ENCODE measurements around the gene CD9. TPM values are rescaled to one million over a fixed set of nuclear protein-coding genes. Genes with fewer than 3 reads are reported as not detected.
"Not testable (repeated sequence)": the region's sequence is repeated elsewhere in the genome, so short reads cannot be mapped to it uniquely, and the experiment has no call there.

CD9 gene
- total RNA-seq, 1 donor from 2014 or later = 120 TPM

- peaks cover 34% of the 10 kb centered on the region for H3K27me3 Mint-ChIP-seq
- peaks cover 28% of the 10 kb centered on the region for H3K4me1 Mint-ChIP-seq (ENCODE audit: unreplicated experiment)
- TF ChIP-seq, protein P1, sequence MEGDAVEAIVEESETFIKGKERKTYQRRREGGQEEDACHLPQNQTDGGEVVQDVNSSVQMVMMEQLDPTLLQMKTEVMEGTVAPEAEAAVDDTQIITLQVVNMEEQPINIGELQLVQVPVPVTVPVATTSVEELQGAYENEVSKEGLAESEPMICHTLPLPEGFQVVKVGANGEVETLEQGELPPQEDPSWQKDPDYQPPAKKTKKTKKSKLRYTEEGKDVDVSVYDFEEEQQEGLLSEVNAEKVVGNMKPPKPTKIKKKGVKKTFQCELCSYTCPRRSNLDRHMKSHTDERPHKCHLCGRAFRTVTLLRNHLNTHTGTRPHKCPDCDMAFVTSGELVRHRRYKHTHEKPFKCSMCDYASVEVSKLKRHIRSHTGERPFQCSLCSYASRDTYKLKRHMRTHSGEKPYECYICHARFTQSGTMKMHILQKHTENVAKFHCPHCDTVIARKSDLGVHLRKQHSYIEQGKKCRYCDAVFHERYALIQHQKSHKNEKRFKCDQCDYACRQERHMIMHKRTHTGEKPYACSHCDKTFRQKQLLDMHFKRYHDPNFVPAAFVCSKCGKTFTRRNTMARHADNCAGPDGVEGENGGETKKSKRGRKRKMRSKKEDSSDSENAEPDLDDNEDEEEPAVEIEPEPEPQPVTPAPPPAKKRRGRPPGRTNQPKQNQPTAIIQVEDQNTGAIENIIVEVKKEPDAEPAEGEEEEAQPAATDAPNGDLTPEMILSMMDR (conservative IDR thresholded peaks at IDR 0.05) = no peak
- H3K36me3 Mint-ChIP-seq = peaks cover 28% of the 10 kb centered on the region
- peak overlapping the region; percentile 80 for H3K27ac Mint-ChIP-seq
- DNase-seq (ENCODE audit: extremely low spot score, unreplicated experiment) = no peak
- peak overlapping the region; percentile 73 for H3K4me3 Mint-ChIP-seq
- H3K9me3 Mint-ChIP-seq = no peaks in the 10 kb centered on the region
These were observed 6.1 kb downstream of the CD9 start for GRCh38 chr12:6206327-6206726.

- H3K27ac Mint-ChIP-seq = peak overlapping the region; percentile 54
- peaks cover 24% of the 10 kb centered on the region for H3K27me3 Mint-ChIP-seq
- peak overlapping the region; percentile 32 for H3K4me3 Mint-ChIP-seq
- TF ChIP-seq, protein P1 (conservative IDR thresholded peaks at IDR 0.05) = no peak
- DNase-seq (ENCODE audit: extremely low spot score, unreplicated experiment) = no peak
- H3K36me3 Mint-ChIP-seq = peaks cover 26% of the 10 kb centered on the region
- H3K4me1 Mint-ChIP-seq (ENCODE audit: unreplicated experiment) = peaks cover 23% of the 10 kb centered on the region
- no peaks in the 10 kb centered on the region for H3K9me3 Mint-ChIP-seq
These were observed 7.2 kb downstream of the CD9 start for GRCh38 chr12:6207259-6207925.

DNA sequence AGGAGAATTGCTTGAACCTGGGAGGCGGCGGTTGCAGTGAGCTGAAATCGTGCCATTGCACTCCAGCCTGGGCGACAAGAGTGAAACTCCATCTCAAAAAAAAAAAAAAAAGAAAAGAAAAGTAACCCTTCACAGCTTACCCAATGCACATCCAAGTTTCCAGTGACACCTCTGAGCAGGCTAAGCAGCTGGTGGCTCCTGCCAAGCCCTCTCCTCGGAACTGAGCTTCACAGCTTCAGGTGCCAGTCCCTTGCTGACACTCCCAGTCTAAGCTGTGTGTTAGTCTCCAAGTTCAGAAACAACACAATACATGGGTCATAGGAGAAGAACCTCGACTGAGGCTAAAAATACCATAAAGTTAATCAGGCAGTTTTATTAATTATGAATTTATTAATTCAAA lies 7.9 kb downstream of the CD9 start:
- H3K4me3 Mint-ChIP-seq = no peak overlapping the region
- peaks cover 22% of the 10 kb centered on the region for H3K36me3 Mint-ChIP-seq
- H3K9me3 Mint-ChIP-seq = no peaks in the 10 kb centered on the region
- TF ChIP-seq, protein P1 (conservative IDR thresholded peaks at IDR 0.05) = no peak
- peaks cover 17% of the 10 kb centered on the region for H3K4me1 Mint-ChIP-seq (ENCODE audit: unreplicated experiment)
- H3K27ac Mint-ChIP-seq = no peak overlapping the region
- no peak for DNase-seq (ENCODE audit: extremely low spot score, unreplicated experiment)
- peaks cover 17% of the 10 kb centered on the region for H3K27me3 Mint-ChIP-seq

DNA sequence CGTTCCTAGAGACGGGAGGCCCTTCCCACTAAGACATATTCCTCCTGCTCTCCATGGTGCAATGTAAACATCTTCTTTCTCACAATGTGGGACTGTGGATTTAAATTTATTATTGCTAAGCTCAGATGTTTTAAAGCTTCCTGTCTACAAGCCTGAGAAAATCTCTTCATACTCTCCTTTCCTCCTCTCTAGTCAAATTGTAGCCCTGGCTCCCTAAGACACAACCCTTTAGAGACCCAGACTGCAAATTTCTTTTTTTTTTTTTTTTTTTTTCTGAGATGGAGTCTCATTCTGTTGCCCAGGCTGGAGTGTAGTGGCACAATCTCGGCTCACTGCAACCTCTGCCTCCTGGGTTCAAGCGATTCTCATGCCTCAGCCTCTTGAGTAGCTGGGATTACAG lies 9.2 kb downstream of the CD9 start:
- peaks cover 22% of the 10 kb centered on the region for H3K36me3 Mint-ChIP-seq
- peak overlapping the region; percentile 1 for H3K4me3 Mint-ChIP-seq
- peaks cover 14% of the 10 kb centered on the region for H3K27me3 Mint-ChIP-seq
- DNase-seq (ENCODE audit: extremely low spot score, unreplicated experiment); H3K9me3 Mint-ChIP-seq: not testable (repeated sequence)
- peaks cover 15% of the 10 kb centered on the region for H3K4me1 Mint-ChIP-seq (ENCODE audit: unreplicated experiment)
- H3K27ac Mint-ChIP-seq = peak overlapping the region; percentile 40

GRCh38 chr12:6211421-6211869 lies 11.2 kb downstream of the CD9 start:
- no peak for DNase-seq (ENCODE audit: extremely low spot score, unreplicated experiment)
- Mint-ChIP-seq H3K36me3 (peaks cover 19% of the 10 kb centered on the region), H3K4me1 (ENCODE audit: unreplicated experiment) (peaks cover 19% of the 10 kb centered on the region), H3K9me3 (no peaks in the 10 kb centered on the region), H3K4me3 (peak overlapping the region; percentile 18), H3K27me3 (peaks cover 7% of the 10 kb centered on the region), H3K27ac (peak overlapping the region; percentile 69)
- TF ChIP-seq, protein P1 (conservative IDR thresholded peaks at IDR 0.05) = no peak

DNA sequence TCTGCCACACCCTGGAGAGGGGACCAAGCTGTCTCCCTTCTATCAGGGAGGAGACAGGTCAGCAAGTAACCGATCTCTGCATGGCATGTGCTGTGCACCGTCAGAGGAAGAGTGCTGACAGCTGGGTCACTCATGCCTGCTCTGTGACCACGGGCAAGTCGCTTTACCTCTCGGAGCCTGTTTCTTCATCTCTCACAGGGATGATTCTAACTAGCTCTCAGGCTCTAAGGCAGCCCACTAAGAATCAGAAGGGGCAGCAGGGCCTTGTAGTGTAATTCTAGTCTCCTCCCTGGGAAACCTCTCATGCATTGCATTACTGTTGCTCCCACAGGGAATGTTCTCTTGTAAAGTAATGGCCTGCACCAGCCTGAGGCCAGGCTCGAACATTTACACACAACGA lies 11.9 kb downstream of the CD9 start:
- H3K27me3 Mint-ChIP-seq = peaks cover 7% of the 10 kb centered on the region
- DNase-seq (ENCODE audit: extremely low spot score, unreplicated experiment) = no peak
- peaks cover 19% of the 10 kb centered on the region for H3K36me3 Mint-ChIP-seq
- TF ChIP-seq, protein P1 (conservative IDR thresholded peaks at IDR 0.05) = no peak
- peak overlapping the region; percentile 69 for H3K27ac Mint-ChIP-seq
- H3K4me3 Mint-ChIP-seq = no peak overlapping the region
- H3K9me3 Mint-ChIP-seq = no peaks in the 10 kb centered on the region
- peaks cover 20% of the 10 kb centered on the region for H3K4me1 Mint-ChIP-seq (ENCODE audit: unreplicated experiment)

Data from type B pancreatic cell (in vitro differentiated cells).